ENCODE measurements around the gene RGS3. TPM values are rescaled to one million over a fixed set of nuclear protein-coding genes. Genes with fewer than 3 reads are reported as not detected.

Gene RGS3
- total and polyA plus RNA-seq, 2 of the 13 experiments (the other 11 are each of a cell fraction or from before 2014, with no cell fraction given): 17.1 to 28.8 TPM

- TF ChIP-seq, protein P1, sequence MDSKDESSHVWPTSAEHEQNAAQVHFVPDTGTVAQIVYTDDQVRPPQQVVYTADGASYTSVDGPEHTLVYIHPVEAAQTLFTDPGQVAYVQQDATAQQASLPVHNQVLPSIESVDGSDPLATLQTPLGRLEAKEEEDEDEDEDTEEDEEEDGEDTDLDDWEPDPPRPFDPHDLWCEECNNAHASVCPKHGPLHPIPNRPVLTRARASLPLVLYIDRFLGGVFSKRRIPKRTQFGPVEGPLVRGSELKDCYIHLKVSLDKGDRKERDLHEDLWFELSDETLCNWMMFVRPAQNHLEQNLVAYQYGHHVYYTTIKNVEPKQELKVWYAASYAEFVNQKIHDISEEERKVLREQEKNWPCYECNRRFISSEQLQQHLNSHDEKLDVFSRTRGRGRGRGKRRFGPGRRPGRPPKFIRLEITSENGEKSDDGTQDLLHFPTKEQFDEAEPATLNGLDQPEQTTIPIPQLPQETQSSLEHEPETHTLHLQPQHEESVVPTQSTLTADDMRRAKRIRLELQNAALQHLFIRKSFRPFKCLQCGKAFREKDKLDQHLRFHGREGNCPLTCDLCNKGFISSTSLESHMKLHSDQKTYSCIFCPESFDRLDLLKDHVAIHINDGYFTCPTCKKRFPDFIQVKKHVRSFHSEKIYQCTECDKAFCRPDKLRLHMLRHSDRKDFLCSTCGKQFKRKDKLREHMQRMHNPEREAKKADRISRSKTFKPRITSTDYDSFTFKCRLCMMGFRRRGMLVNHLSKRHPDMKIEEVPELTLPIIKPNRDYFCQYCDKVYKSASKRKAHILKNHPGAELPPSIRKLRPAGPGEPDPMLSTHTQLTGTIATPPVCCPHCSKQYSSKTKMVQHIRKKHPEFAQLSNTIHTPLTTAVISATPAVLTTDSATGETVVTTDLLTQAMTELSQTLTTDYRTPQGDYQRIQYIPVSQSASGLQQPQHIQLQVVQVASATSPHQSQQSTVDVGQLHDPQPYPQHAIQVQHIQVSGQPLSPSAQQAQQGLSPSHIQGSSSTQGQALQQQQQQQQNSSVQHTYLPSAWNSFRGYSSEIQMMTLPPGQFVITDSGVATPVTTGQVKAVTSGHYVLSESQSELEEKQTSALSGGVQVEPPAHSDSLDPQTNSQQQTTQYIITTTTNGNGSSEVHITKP (CRISPR knock-in tag; IDR thresholded peaks at IDR 0.05; ENCODE audit: low read depth): peak; percentile 88
- no peak for TF ChIP-seq CHCHD3 (CRISPR knock-in tag; IDR thresholded peaks at IDR 0.05)
- no peak for TF ChIP-seq CENPX (CRISPR knock-in tag; IDR thresholded peaks at IDR 0.05)
- peak; percentile 74 for TF ChIP-seq KDM2A (CRISPR knock-in tag; IDR thresholded peaks at IDR 0.05; ENCODE audit: borderline replicate concordance, low read depth)
- no peak for TF ChIP-seq ZNF7 (CRISPR knock-in tag; IDR thresholded peaks at IDR 0.05)
- TF ChIP-seq ZNF205 (CRISPR knock-in tag; IDR thresholded peaks at IDR 0.05): peak; percentile 87
- TF ChIP-seq, protein P2, sequence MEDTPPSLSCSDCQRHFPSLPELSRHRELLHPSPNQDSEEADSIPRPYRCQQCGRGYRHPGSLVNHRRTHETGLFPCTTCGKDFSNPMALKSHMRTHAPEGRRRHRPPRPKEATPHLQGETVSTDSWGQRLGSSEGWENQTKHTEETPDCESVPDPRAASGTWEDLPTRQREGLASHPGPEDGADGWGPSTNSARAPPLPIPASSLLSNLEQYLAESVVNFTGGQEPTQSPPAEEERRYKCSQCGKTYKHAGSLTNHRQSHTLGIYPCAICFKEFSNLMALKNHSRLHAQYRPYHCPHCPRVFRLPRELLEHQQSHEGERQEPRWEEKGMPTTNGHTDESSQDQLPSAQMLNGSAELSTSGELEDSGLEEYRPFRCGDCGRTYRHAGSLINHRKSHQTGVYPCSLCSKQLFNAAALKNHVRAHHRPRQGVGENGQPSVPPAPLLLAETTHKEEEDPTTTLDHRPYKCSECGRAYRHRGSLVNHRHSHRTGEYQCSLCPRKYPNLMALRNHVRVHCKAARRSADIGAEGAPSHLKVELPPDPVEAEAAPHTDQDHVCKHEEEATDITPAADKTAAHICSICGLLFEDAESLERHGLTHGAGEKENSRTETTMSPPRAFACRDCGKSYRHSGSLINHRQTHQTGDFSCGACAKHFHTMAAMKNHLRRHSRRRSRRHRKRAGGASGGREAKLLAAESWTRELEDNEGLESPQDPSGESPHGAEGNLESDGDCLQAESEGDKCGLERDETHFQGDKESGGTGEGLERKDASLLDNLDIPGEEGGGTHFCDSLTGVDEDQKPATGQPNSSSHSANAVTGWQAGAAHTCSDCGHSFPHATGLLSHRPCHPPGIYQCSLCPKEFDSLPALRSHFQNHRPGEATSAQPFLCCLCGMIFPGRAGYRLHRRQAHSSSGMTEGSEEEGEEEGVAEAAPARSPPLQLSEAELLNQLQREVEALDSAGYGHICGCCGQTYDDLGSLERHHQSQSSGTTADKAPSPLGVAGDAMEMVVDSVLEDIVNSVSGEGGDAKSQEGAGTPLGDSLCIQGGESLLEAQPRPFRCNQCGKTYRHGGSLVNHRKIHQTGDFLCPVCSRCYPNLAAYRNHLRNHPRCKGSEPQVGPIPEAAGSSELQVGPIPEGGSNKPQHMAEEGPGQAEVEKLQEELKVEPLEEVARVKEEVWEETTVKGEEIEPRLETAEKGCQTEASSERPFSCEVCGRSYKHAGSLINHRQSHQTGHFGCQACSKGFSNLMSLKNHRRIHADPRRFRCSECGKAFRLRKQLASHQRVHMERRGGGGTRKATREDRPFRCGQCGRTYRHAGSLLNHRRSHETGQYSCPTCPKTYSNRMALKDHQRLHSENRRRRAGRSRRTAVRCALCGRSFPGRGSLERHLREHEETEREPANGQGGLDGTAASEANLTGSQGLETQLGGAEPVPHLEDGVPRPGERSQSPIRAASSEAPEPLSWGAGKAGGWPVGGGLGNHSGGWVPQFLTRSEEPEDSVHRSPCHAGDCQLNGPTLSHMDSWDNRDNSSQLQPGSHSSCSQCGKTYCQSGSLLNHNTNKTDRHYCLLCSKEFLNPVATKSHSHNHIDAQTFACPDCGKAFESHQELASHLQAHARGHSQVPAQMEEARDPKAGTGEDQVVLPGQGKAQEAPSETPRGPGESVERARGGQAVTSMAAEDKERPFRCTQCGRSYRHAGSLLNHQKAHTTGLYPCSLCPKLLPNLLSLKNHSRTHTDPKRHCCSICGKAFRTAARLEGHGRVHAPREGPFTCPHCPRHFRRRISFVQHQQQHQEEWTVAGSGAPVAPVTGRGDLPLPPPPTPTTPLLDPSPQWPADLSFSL (CRISPR knock-in tag; IDR thresholded peaks at IDR 0.05): no peak
- peak; percentile 57; the same call in 1 of the 2 replicates for TF ChIP-seq NFYC (CRISPR knock-in tag; IDR thresholded peaks at IDR 0.05)
- no peak for TF ChIP-seq PLSCR1 (CRISPR knock-in tag; IDR thresholded peaks at IDR 0.05; ENCODE audit: borderline replicate concordance)
- no peak for TF ChIP-seq ZNF234 (CRISPR knock-in tag; conservative IDR thresholded peaks at IDR 0.05)
- no peak for TF ChIP-seq GPBP1L1 (CRISPR knock-in tag; IDR thresholded peaks at IDR 0.05)
- TF ChIP-seq EZH2 (conservative IDR thresholded peaks at IDR 0.05; ENCODE audit: low read depth, low read length): no peak
- TF ChIP-seq NFIC (IDR thresholded peaks at IDR 0.05; ENCODE audit: low read length): peak; percentile 70; the same call in 1 of the 2 replicates
- TF ChIP-seq ZFP82 (CRISPR knock-in tag; IDR thresholded peaks at IDR 0.05; ENCODE audit: borderline replicate concordance): no peak
- TF ChIP-seq SMAD3 (CRISPR knock-in tag; IDR thresholded peaks at IDR 0.05): 0 out of 2 replicates have a peak, but pooled peaks have one; percentile 85
- no peak for TF ChIP-seq ZNF850 (CRISPR knock-in tag; conservative IDR thresholded peaks at IDR 0.05)
- TF ChIP-seq ZNF768 (CRISPR knock-in tag; IDR thresholded peaks at IDR 0.05): peak; percentile 39; the same call in 1 of the 2 replicates
These were observed 41.4 kb downstream of the RGS3 start (continued) for GRCh38 chr9:113504725-113505590.
